Activated B cell treated with CpG ODN at 0.5 μM for 24 hours (primary cell): ENCODE results near the gene MGMT. TPM values are rescaled to one million over a fixed set of nuclear protein-coding genes. Genes with fewer than 3 reads are reported as not detected.

Experiments used
- ATAC-seq: fragments of 200-7000 bp; cut with Tn5 transposase; one replicate; pipeline ENCODE4 v1.10.0; 2021; ENCODE audit warnings: low read depth, mild to moderate bottlenecking, moderate library complexity
- CTCF ChIA-PET: fragments of 350-600 bp; sonication (Branson Sonifier 250); formaldehyde crosslinking; loops from one replicate; lab custom pipeline; 2021; ENCODE audit warnings: antibody characterized with exemption; lab: Charles Lee
- POLR2A ChIA-PET: fragments of 350-600 bp; sonication (Branson Sonifier 250); formaldehyde crosslinking; loops from one replicate; lab custom pipeline; 2021; ENCODE audit warnings: antibody characterized with exemption; lab: Charles Lee
- DNase-seq: peaks from one replicate; pipeline ENCODE4 v3.0.0; 2022
- H3K27ac Mint-ChIP-seq: one replicate; pipeline ENCODE4 v1.8.0; 2020; ENCODE audit warnings: mixed read lengths
- H3K27me3 Mint-ChIP-seq: one replicate; pipeline ENCODE4 v1.8.0; 2021; ENCODE audit warnings: mixed read lengths
- H3K36me3 Mint-ChIP-seq: one replicate; pipeline ENCODE4 v1.8.0; 2021; ENCODE audit warnings: low read depth, mixed read lengths
- H3K4me1 Mint-ChIP-seq: one replicate; pipeline ENCODE4 v1.8.0; 2021; ENCODE audit warnings: mixed read lengths
- H3K4me3 Mint-ChIP-seq: one replicate; pipeline ENCODE4 v1.8.0; 2020; ENCODE audit warnings: mild to moderate bottlenecking, mixed read lengths
- H3K9me3 Mint-ChIP-seq: one replicate; pipeline ENCODE4 v1.8.0; 2020; ENCODE audit warnings: mixed read lengths
- intact Hi-C: fragments of 100-400 bp; cut with micrococcal nuclease; formaldehyde crosslinking; loops from one replicate; pipeline ENCODE4 v1.15.1; 2024
- total RNA-seq: library from RNA; stranded (reverse); gene quantifications from 2 replicates; pipeline ENCODE4 v1.2.3, GENCODE V29; 2022
- TF ChIP-seq, protein P1 (sequence below): fragments of 200-600 bp; IDR thresholded peaks from one replicate; pipeline ENCODE4 v1.8.0; 2022; ENCODE audit warnings: antibody characterized with exemption, mild to moderate bottlenecking

Gene MGMT
- total RNA-seq, 1 donor from 2014 or later = 25.8 TPM

DNA sequence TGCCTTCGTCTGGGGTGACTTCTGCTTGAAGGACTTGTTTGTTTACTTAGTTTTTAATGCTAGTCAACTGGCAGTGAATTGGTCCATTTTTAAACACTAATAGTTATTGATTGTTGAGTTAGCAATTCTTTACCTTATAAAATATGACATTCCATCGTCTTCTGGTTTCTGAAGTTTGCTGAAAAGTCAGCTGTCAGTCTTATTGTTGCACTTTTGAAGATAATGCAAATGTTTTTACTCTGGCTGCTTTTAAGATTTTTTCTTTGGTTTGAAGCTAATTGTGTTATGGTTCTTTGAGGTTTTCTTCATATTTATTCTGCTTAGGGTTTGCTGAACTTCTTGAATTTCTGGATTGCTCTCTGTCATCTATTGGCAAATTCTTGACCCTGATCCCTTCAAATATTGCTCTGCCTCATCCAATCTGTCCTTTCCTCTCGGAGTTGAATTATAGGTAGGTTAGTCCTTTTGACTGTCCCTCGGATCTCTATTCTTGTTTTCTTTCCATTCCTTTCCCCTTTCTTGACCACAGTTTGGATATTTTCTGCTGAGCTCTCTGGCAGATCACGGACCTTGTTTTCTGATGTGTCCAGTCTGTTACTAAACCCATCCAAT is 24.2 kb downstream of the MGMT start:
- peaks cover 24% of the 10 kb centered on the region for H3K9me3 Mint-ChIP-seq

GRCh38 chr10:129494176-129494575 is 27.1 kb downstream of the MGMT start:
- CTCF ChIA-PET = no interaction called here
- H3K4me1 Mint-ChIP-seq = peaks cover 3% of the 10 kb centered on the region
- no peak overlapping the region for H3K27ac Mint-ChIP-seq
- TF ChIP-seq, protein P1, sequence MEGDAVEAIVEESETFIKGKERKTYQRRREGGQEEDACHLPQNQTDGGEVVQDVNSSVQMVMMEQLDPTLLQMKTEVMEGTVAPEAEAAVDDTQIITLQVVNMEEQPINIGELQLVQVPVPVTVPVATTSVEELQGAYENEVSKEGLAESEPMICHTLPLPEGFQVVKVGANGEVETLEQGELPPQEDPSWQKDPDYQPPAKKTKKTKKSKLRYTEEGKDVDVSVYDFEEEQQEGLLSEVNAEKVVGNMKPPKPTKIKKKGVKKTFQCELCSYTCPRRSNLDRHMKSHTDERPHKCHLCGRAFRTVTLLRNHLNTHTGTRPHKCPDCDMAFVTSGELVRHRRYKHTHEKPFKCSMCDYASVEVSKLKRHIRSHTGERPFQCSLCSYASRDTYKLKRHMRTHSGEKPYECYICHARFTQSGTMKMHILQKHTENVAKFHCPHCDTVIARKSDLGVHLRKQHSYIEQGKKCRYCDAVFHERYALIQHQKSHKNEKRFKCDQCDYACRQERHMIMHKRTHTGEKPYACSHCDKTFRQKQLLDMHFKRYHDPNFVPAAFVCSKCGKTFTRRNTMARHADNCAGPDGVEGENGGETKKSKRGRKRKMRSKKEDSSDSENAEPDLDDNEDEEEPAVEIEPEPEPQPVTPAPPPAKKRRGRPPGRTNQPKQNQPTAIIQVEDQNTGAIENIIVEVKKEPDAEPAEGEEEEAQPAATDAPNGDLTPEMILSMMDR = no peak
- POLR2A ChIA-PET = no interaction called here
- peaks cover 52% of the 10 kb centered on the region for H3K36me3 Mint-ChIP-seq
- H3K9me3 Mint-ChIP-seq = peaks cover 25% of the 10 kb centered on the region
- no peaks in the 10 kb centered on the region for H3K27me3 Mint-ChIP-seq
- intact Hi-C loops = no loop called here
- no peak overlapping the region for H3K4me3 Mint-ChIP-seq
- DNase-seq (no peak), ATAC-seq (no peak)

More for the DNA sequence above, 24.2 kb downstream of the MGMT start:
- H3K27me3 Mint-ChIP-seq = no peaks in the 10 kb centered on the region
- H3K27ac Mint-ChIP-seq = no peak overlapping the region
- POLR2A ChIA-PET = no interaction called here
- no peaks in the 10 kb centered on the region for H3K4me1 Mint-ChIP-seq
- intact Hi-C loops = no loop called here
- peaks cover 43% of the 10 kb centered on the region for H3K36me3 Mint-ChIP-seq
- DNase-seq = no peak
- CTCF ChIA-PET = no interaction called here
- no peak overlapping the region for H3K4me3 Mint-ChIP-seq
- TF ChIP-seq, protein P1 = no peak
- no peak for ATAC-seq

DNA sequence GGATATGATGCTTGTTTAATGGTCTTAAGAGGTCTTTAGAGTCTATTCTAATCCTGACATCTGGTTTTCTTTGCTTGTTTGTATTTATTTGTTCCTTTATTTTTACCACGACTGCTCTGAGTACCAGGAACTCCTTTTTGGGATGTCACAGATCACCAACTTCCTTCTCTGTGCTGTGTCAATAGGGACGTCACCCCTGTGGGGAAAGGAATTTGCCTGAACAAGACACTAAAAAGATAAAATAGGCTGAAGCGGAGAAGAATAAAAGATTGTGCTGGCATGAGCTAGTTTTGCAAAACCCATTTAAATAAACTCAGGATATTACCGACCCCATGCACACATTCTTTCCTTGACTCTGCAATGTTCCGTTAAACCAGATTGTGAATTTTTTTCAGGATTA is 27.7 kb downstream of the MGMT start:
- no peak overlapping the region for H3K4me3 Mint-ChIP-seq
- TF ChIP-seq, protein P1 = no peak
- H3K4me1 Mint-ChIP-seq = peaks cover 3% of the 10 kb centered on the region
- H3K9me3 Mint-ChIP-seq = peaks cover 20% of the 10 kb centered on the region
- ChIA-PET POLR2A (no interaction called here), CTCF (no interaction called here)
- intact Hi-C loops = no loop called here
- no peak overlapping the region for H3K27ac Mint-ChIP-seq
- H3K36me3 Mint-ChIP-seq = peaks cover 48% of the 10 kb centered on the region
- DNase-seq (no peak), ATAC-seq (no peak)
- H3K27me3 Mint-ChIP-seq = no peaks in the 10 kb centered on the region

- no peak for ATAC-seq
- CTCF ChIA-PET = no interaction called here
- Mint-ChIP-seq H3K27ac (no peak overlapping the region), H3K9me3 (peaks cover 19% of the 10 kb centered on the region), H3K4me3 (no peak overlapping the region), H3K4me1 (peaks cover 3% of the 10 kb centered on the region), H3K27me3 (no peaks in the 10 kb centered on the region), H3K36me3 (peaks cover 45% of the 10 kb centered on the region)
- TF ChIP-seq, protein P1 = no peak
- intact Hi-C loops = no loop called here
- no peak for DNase-seq
- POLR2A ChIA-PET = no interaction called here
These were observed 28.2 kb downstream of the MGMT start for GRCh38 chr10:129495256-129495655.

- peaks cover 43% of the 10 kb centered on the region for H3K36me3 Mint-ChIP-seq
- peaks cover 4% of the 10 kb centered on the region for H3K4me1 Mint-ChIP-seq
- peaks cover 17% of the 10 kb centered on the region for H3K9me3 Mint-ChIP-seq
- CTCF ChIA-PET = no interaction called here
- H3K4me3 Mint-ChIP-seq = no peak overlapping the region
- no peaks in the 10 kb centered on the region for H3K27me3 Mint-ChIP-seq
- H3K27ac Mint-ChIP-seq = no peak overlapping the region
- TF ChIP-seq, protein P1 = no peak
- DNase-seq (no peak), ATAC-seq (no peak)
- intact Hi-C loops = no loop called here
- POLR2A ChIA-PET = no interaction called here
These were observed 28.7 kb downstream of the MGMT start for GRCh38 chr10:129495698-129496097.
